Breast epithelium (tissue), 4 donors: ENCODE measurements around the gene MPZL2. TPM values are rescaled to one million over a fixed set of nuclear protein-coding genes. Genes with fewer than 3 reads are reported as not detected.

Experiments
- DNase-seq, 2 donors: peaks; one replicate each; pipeline ENCODE4 v3.0.0-alpha.2; 2019; ENCODE audit warnings: low spot score in 2 of 2
- H3K27ac ChIP-seq, 2 donors: fragments of 200-600 bp; sonication (generic) in 1 of 2; one replicate each; pipeline ENCODE4 v1.5.1; 2016 to 2019; ENCODE audit warnings: mild to moderate bottlenecking in 1 of 2
- H3K27me3 ChIP-seq, 2 donors: fragments of 200-600 bp; sonication (generic) in 1 of 2; one replicate each; pipeline versions ENCODE4 v1.5.1 to v1.6.0; 2017 to 2019; ENCODE audit warnings: control low read depth in 1 of 2, mild to moderate bottlenecking in 1 of 2
- H3K36me3 ChIP-seq: fragments of 200-600 bp; one replicate; pipeline ENCODE4 v1.5.1; 2019
- H3K4me1 ChIP-seq, 2 donors: fragments of 200-600 bp; sonication (generic); one replicate each; pipeline ENCODE4 v1.5.1; 2016 to 2019; ENCODE audit warnings: control low read depth in 1 of 2
- H3K4me3 ChIP-seq, 3 donors: fragments of 200-600 bp; sonication (generic); 1 replicate in 2 of 3; 2 replicates in 1 of 3; pipeline ENCODE4 v1.5.1; 2016 to 2019; ENCODE audit warnings: mild to moderate bottlenecking in 3 of 3, moderate library complexity in 2 of 3
- H3K9me3 ChIP-seq, 2 donors: fragments of 200-600 bp; sonication (generic) in 1 of 2; one replicate each; pipeline ENCODE4 v1.5.1; 2016 to 2019; ENCODE audit warnings: control low read depth in 1 of 2
- POLR2A ChIP-seq: fragments of 450-650 bp; IDR thresholded peaks from one replicate; pipeline ENCODE4 v1.6.1; 2016; ENCODE audit warnings: antibody characterized with exemption, mild to moderate bottlenecking, moderate library complexity
- POLR2AphosphoS5 ChIP-seq, 3 donors: sonication (generic); formaldehyde crosslinking; IDR thresholded peaks; one replicate each; pipeline ENCODE4 v1.6.1; 2017; ENCODE audit warnings: antibody characterized with exemption in 3 of 3
- intact Hi-C: fragments of 100-400 bp; cut with DNase I; formaldehyde crosslinking; loops from one replicate; pipeline ENCODE4 v1.15.1; 2023; ENCODE audit warnings: low total_unique reads
- total RNA-seq, 3 donors: library from RNA; depleted of rRNA; stranded (reverse); fragments of >200 nt; gene quantifications; one replicate each; pipeline ENCODE4 v1.1.0, GENCODE V29; 2016
- TF ChIP-seq, protein P1 (sequence below), 3 donors: fragments of 450-650 bp; IDR thresholded peaks; one replicate each; pipeline ENCODE4 v1.5.1; 2016 to 2017; ENCODE audit warnings: antibody characterized with exemption in 3 of 3, mild to moderate bottlenecking in 3 of 3, moderate library complexity in 3 of 3

MPZL2 gene
- total RNA-seq, 3 donors from 2014 or later: 4.6 to 73.1 (median 70.7) TPM

DNA sequence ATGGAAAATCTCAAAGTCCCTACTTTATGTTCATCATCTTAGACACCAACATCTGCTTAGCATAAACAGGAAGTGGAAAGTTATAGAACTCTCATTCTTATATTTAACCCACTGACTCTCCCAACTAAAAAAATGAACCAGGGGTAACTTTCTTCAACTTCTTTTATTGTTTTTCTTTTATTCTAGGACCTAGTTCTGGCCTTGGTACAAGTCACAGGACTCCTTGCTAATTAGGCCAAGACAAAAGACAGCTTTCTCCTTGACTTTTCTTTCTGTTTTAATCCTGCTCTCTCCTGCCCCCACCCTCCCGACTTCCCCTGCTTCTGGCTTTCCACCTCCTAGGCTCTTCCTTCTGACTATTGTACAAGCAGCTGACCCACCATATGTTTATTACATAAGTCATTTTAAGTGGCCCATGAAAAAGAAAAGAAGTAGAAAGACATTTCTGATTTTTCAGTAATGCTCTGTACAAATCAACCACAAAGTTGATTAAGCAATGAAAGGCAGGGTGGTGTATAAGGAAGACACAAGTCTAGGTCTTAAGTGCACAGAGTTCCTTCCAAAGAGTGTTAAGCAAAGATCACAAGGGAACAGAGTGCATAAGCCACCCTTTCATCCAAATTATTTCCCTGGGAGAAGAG is 57.6 kb downstream of the MPZL2 start:
- no peaks in the 10 kb centered on the region for H3K9me3 ChIP-seq
- no peak overlapping the region for H3K27ac ChIP-seq
- no peak for DNase-seq
- H3K36me3 ChIP-seq: no peaks in the 10 kb centered on the region
- H3K4me1 ChIP-seq: no peaks in the 10 kb centered on the region
- intact Hi-C loops: no loop called here
- no peaks in the 10 kb centered on the region for H3K27me3 ChIP-seq
- no peak for TF ChIP-seq POLR2A
- TF ChIP-seq, protein P1, sequence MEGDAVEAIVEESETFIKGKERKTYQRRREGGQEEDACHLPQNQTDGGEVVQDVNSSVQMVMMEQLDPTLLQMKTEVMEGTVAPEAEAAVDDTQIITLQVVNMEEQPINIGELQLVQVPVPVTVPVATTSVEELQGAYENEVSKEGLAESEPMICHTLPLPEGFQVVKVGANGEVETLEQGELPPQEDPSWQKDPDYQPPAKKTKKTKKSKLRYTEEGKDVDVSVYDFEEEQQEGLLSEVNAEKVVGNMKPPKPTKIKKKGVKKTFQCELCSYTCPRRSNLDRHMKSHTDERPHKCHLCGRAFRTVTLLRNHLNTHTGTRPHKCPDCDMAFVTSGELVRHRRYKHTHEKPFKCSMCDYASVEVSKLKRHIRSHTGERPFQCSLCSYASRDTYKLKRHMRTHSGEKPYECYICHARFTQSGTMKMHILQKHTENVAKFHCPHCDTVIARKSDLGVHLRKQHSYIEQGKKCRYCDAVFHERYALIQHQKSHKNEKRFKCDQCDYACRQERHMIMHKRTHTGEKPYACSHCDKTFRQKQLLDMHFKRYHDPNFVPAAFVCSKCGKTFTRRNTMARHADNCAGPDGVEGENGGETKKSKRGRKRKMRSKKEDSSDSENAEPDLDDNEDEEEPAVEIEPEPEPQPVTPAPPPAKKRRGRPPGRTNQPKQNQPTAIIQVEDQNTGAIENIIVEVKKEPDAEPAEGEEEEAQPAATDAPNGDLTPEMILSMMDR (IDR thresholded peaks at IDR 0.05): no peak
- no peak for TF ChIP-seq POLR2AphosphoS5 (IDR thresholded peaks at IDR 0.05)
- no peak overlapping the region for H3K4me3 ChIP-seq

- no peaks in the 10 kb centered on the region for H3K9me3 ChIP-seq
- H3K27me3 ChIP-seq: no peaks in the 10 kb centered on the region
- H3K36me3 ChIP-seq: no peaks in the 10 kb centered on the region
- intact Hi-C loops: no loop called here
- no peaks in the 10 kb centered on the region for H3K4me1 ChIP-seq
- TF ChIP-seq, protein P1 (IDR thresholded peaks at IDR 0.05): no peak
- TF ChIP-seq POLR2AphosphoS5 (IDR thresholded peaks at IDR 0.05): no peak
- TF ChIP-seq POLR2A: no peak
- H3K27ac ChIP-seq: no peak overlapping the region
- no peak for DNase-seq
- no peak overlapping the region for H3K4me3 ChIP-seq
These were observed 58.3 kb downstream of the MPZL2 start for GRCh38 chr11:118205606-118206378.

Other genes starting within 250 kb of the MPZL2 start
- gene TMPRSS4, start 187.2 kb downstream of the MPZL2 start, total RNA-seq: under 1 TPM in 1 of 3 donors, not detected in 2; 0.98 TPM
- gene SMIM35, start 177.3 kb downstream of the MPZL2 start, total RNA-seq: not detected
- 1 to 10 TPM; 3.3 to 7.9 (median 3.7) TPM for gene SCN4B, start 111.5 kb downstream of the MPZL2 start, total RNA-seq
- under 1 TPM; under 0.01 to 0.88 (median 0.16) TPM for gene SCN2B, start 87.7 kb downstream of the MPZL2 start, total RNA-seq
- 10 to 100 TPM in 2 of 3 donors, 1 to 10 TPM in 1; 2.3 to 16.0 (median 15.7) TPM for gene JAML, start 39.3 kb downstream of the MPZL2 start, total RNA-seq
- gene MPZL3, start 11.9 kb downstream of the MPZL2 start, total RNA-seq: 10 to 100 TPM in 2 of 3 donors, under 1 TPM in 1; 0.64 to 23.0 (median 13.1) TPM
- 1 to 10 TPM in 2 of 3 donors, under 1 TPM in 1; 0.66 to 6.0 (median 2.1) TPM for gene CD3E, start 40.4 kb upstream of the MPZL2 start, total RNA-seq
- gene CD3D, start 78.4 kb upstream of the MPZL2 start, total RNA-seq: 1 to 10 TPM; 2.6 to 4.8 (median 3.5) TPM
- gene CD3G, start 80.0 kb upstream of the MPZL2 start, total RNA-seq: 100 to 1,000 TPM in 1 of 3 donors, 1 to 10 TPM in 1, under 1 TPM in 1; 0.80 to 122 (median 1.2) TPM
- gene UBE4A, start 95.3 kb upstream of the MPZL2 start, total RNA-seq: 10 to 100 TPM; 39.0 to 51.5 (median 51.5) TPM
- 10 to 100 TPM; 45.1 to 66.4 (median 56.0) TPM for gene ATP5MG, start 137.3 kb upstream of the MPZL2 start, total RNA-seq
- 10 to 100 TPM; 67.4 to 100.0 (median 79.6) TPM for gene KMT2A, start 172.2 kb upstream of the MPZL2 start, total RNA-seq